MM.1S (cell line): ENCODE data around the gene SNX20.

ENCODE experiments used
- DNase-seq: peaks from one replicate; pipeline ENCODE4 v3.0.0-alpha.2; 2015
- H2AFZ ChIP-seq: fragments of 300-600 bp; sonication (generic); 2 replicates; pipeline ENCODE4 v1.6.0; 2016; ENCODE audit warnings: antibody characterized with exemption, low read length
- H3F3A ChIP-seq: fragments of 300-600 bp; sonication (generic); 2 replicates; pipeline ENCODE4 v1.6.1; 2016; ENCODE audit warnings: mild to moderate bottlenecking, antibody characterized with exemption, low read length, moderate library complexity, mixed read lengths; ENCODE audit not compliant: insufficient read depth
- H3K27ac ChIP-seq: fragments of 300-600 bp; sonication (generic); 2 replicates; pipeline ENCODE4 v1.5.1; 2016; ENCODE audit warnings: mild to moderate bottlenecking, low read length
- H3K27me3 ChIP-seq: fragments of 300-600 bp; sonication (generic); replicated peaks from 2 replicates; pipeline ENCODE4 v1.6.0; 2016; ENCODE audit warnings: low read length; ENCODE audit not compliant: insufficient read depth
- H3K36me3 ChIP-seq: fragments of 300-600 bp; sonication (generic); replicated peaks from 2 replicates; pipeline ENCODE4 v1.6.1; 2016; ENCODE audit warnings: mild to moderate bottlenecking, low read length, mixed read lengths; ENCODE audit not compliant: insufficient read depth
- H3K4me1 ChIP-seq: fragments of 300-600 bp; sonication (generic); 2 replicates; pipeline ENCODE4 v1.6.1; 2016; ENCODE audit warnings: low read length, mixed read lengths
- H3K4me2 ChIP-seq: fragments of 300-600 bp; sonication (generic); 2 replicates; pipeline ENCODE4 v1.6.0; 2016; ENCODE audit warnings: low read depth, low read length
- H3K4me3 ChIP-seq: fragments of 300-600 bp; sonication (generic); 2 replicates; pipeline ENCODE4 v1.5.1; 2016; ENCODE audit warnings: low read length, mixed read lengths
- H3K79me2 ChIP-seq: fragments of 300-600 bp; sonication (generic); 2 replicates; pipeline ENCODE4 v1.6.1; 2016; ENCODE audit warnings: mixed run types, low read length, mixed read lengths
- H3K9ac ChIP-seq: fragments of 300-600 bp; sonication (generic); 2 replicates; pipeline ENCODE4 v1.6.1; 2016; ENCODE audit warnings: low read length, mixed read lengths
- H3K9me2 ChIP-seq: fragments of 300-600 bp; sonication (generic); replicated peaks from 2 replicates; pipeline ENCODE4 v1.6.1; 2016; ENCODE audit warnings: mild to moderate bottlenecking, low read length, mixed read lengths; ENCODE audit not compliant: insufficient read depth
- H3K9me3 ChIP-seq: fragments of 300-600 bp; sonication (generic); replicated peaks from 2 replicates; pipeline ENCODE4 v1.6.1; 2016; ENCODE audit warnings: mild to moderate bottlenecking, low read length, mixed read lengths; ENCODE audit not compliant: insufficient read depth
- H4K20me1 ChIP-seq: fragments of 300-600 bp; sonication (generic); 2 replicates; pipeline ENCODE4 v1.6.1; 2016; ENCODE audit warnings: mild to moderate bottlenecking, low read length, moderate library complexity, mixed read lengths; ENCODE audit not compliant: insufficient read depth
- CTCF ChIP-seq: fragments of 300-600 bp; sonication (generic); IDR thresholded peaks from 2 replicates; pipeline ENCODE4 v1.5.1; 2016; ENCODE audit warnings: antibody characterized with exemption, low read length, mixed read lengths
- EZH2 ChIP-seq: fragments of 300-600 bp; sonication (generic); optimal IDR thresholded peaks from 2 replicates; pipeline ENCODE3; 2017; ENCODE audit warnings: low read depth, mild to moderate bottlenecking, antibody characterized with exemption, low read length, mixed read lengths
- EZH2phosphoT487 ChIP-seq: fragments of 300-600 bp; sonication (generic); IDR thresholded peaks from 2 replicates; pipeline ENCODE4 v1.6.1; 2018; ENCODE audit warnings: antibody characterized with exemption, low read length

The SNX20 gene

GRCh38 chr16:50697881-50698767, 17.0 kb upstream of the SNX20 start:
- no peaks in the 10 kb centered on the region for H3K9me2 ChIP-seq
- no peaks in the 10 kb centered on the region for H3K27me3 ChIP-seq
- H3F3A ChIP-seq, result peaks cover 22% of the 10 kb centered on the region; the same call in 1 of the 2 replicates
- TF ChIP-seq EZH2 (no peak), CTCF (no peak), EZH2phosphoT487 (no peak)
- H3K4me1 ChIP-seq, result peaks cover 41% of the 10 kb centered on the region
- peak overlapping the region; percentile 95 for H3K4me2 ChIP-seq
- H3K27ac ChIP-seq, result peak overlapping the region; percentile 59; the same call in 1 of the 2 replicates
- H4K20me1 ChIP-seq, result no peaks in the 10 kb centered on the region
- no peaks in the 10 kb centered on the region for H3K36me3 ChIP-seq
- H3K4me3 ChIP-seq, result peak overlapping the region; percentile 51
- DNase-seq, result peak; percentile 51
- no peaks in the 10 kb centered on the region for H3K9me3 ChIP-seq
- H3K79me2 ChIP-seq, result peaks cover 24% of the 10 kb centered on the region
- H2AFZ ChIP-seq, result peak overlapping the region; percentile 74
- H3K9ac ChIP-seq, result peak overlapping the region; percentile 53

- no peaks in the 10 kb centered on the region for H3K36me3 ChIP-seq
- TF ChIP-seq EZH2phosphoT487 (no peak), CTCF (no peak), EZH2 (no peak)
- no peaks in the 10 kb centered on the region for H3K9me3 ChIP-seq
- H2AFZ ChIP-seq, result peak overlapping the region; percentile 74
- H3K27me3 ChIP-seq, result no peaks in the 10 kb centered on the region
- H3K9ac ChIP-seq, result peak overlapping the region; percentile 53; the same call in 1 of the 2 replicates
- H3K27ac ChIP-seq, result peak overlapping the region; percentile 59; the same call in 1 of the 2 replicates
- peaks cover 41% of the 10 kb centered on the region for H3K4me1 ChIP-seq
- H3K9me2 ChIP-seq, result no peaks in the 10 kb centered on the region
- peaks cover 22% of the 10 kb centered on the region; the same call in 1 of the 2 replicates for H3F3A ChIP-seq
- no peak for DNase-seq
- H3K4me3 ChIP-seq, result peak overlapping the region; percentile 51; the same call in 1 of the 2 replicates
- peak overlapping the region; percentile 95 for H3K4me2 ChIP-seq
- no peaks in the 10 kb centered on the region for H4K20me1 ChIP-seq
- H3K79me2 ChIP-seq, result peaks cover 24% of the 10 kb centered on the region
These were observed 16.3 kb upstream of the SNX20 start for GRCh38 chr16:50697421-50697715.

- DNase-seq, result peak; percentile 56
- TF ChIP-seq EZH2, result no peak
- TF ChIP-seq CTCF, result no peak
- TF ChIP-seq EZH2phosphoT487, result no peak
These were observed 15.7 kb upstream of the SNX20 start for GRCh38 chr16:50696575-50697420.

More at GRCh38 chr16:50696575-50697420, 15.7 kb upstream of the SNX20 start:
- Histone ChIP-seq H3K9me2 (no peaks in the 10 kb centered on the region), H3K4me3 (no peak overlapping the region), H3K4me2 (peak overlapping the region; percentile 95; the same call in 1 of the 2 replicates), H3K9me3 (no peaks in the 10 kb centered on the region), H4K20me1 (no peaks in the 10 kb centered on the region), H3K36me3 (no peaks in the 10 kb centered on the region), H3F3A (peaks cover 22% of the 10 kb centered on the region; the same call in 1 of the 2 replicates), H2AFZ (peak overlapping the region; percentile 45), H3K9ac (peak overlapping the region; percentile 10; the same call in 1 of the 2 replicates), H3K79me2 (peaks cover 24% of the 10 kb centered on the region), H3K4me1 (peaks cover 41% of the 10 kb centered on the region), H3K27me3 (no peaks in the 10 kb centered on the region), H3K27ac (peak overlapping the region; percentile 59; the same call in 1 of the 2 replicates)
